ENCODE data around the gene DLGAP1.

GRCh38 chr18:4271952-4272351, 183.2 kb downstream of the DLGAP1 start:
- TF ChIP-seq CTCF (IDR thresholded peaks at IDR 0.05): no peak
- no peak for TF ChIP-seq GABPA (IDR thresholded peaks at IDR 0.05; ENCODE audit: low read depth)
- no peak for TF ChIP-seq MXI1 (IDR thresholded peaks at IDR 0.05; ENCODE audit: low read depth, low read length)
- TF ChIP-seq, protein P1, sequence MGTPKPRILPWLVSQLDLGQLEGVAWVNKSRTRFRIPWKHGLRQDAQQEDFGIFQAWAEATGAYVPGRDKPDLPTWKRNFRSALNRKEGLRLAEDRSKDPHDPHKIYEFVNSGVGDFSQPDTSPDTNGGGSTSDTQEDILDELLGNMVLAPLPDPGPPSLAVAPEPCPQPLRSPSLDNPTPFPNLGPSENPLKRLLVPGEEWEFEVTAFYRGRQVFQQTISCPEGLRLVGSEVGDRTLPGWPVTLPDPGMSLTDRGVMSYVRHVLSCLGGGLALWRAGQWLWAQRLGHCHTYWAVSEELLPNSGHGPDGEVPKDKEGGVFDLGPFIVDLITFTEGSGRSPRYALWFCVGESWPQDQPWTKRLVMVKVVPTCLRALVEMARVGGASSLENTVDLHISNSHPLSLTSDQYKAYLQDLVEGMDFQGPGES (IDR thresholded peaks at IDR 0.05; ENCODE audit: low read depth, low read length): no peak
- no peak for TF ChIP-seq TAF1 (IDR thresholded peaks at IDR 0.05; ENCODE audit: borderline replicate concordance, low read depth, low read length)
- TF ChIP-seq, protein P2, sequence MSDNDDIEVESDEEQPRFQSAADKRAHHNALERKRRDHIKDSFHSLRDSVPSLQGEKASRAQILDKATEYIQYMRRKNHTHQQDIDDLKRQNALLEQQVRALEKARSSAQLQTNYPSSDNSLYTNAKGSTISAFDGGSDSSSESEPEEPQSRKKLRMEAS (IDR thresholded peaks at IDR 0.05; ENCODE audit: low read depth): no peak
- no peak for TF ChIP-seq FOSL2 (IDR thresholded peaks at IDR 0.05; ENCODE audit: borderline replicate concordance, low read depth)
- no peak for TF ChIP-seq GATA2 (CRISPR knock-in tag; IDR thresholded peaks at IDR 0.05)
- TF ChIP-seq, protein P3, sequence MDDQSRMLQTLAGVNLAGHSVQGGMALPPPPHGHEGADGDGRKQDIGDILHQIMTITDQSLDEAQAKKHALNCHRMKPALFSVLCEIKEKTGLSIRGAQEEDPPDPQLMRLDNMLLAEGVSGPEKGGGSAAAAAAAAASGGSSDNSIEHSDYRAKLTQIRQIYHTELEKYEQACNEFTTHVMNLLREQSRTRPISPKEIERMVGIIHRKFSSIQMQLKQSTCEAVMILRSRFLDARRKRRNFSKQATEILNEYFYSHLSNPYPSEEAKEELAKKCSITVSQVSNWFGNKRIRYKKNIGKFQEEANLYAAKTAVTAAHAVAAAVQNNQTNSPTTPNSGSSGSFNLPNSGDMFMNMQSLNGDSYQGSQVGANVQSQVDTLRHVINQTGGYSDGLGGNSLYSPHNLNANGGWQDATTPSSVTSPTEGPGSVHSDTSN (IDR thresholded peaks at IDR 0.05): no peak
- no peak for TF ChIP-seq REST (IDR thresholded peaks at IDR 0.05; ENCODE audit: low read depth, low read length)
- TF ChIP-seq EP300 (IDR thresholded peaks at IDR 0.05; ENCODE audit: borderline replicate concordance in 1 of 2, low read depth in 1 of 2, low read length in 1 of 2): no peak
- TF ChIP-seq FOXM1 (IDR thresholded peaks at IDR 0.05; ENCODE audit: low read depth): no peak
